Fibroblast of lung (primary cell): Measurements from ENCODE around the gene MRPL49.

Source experiments
- CTCF ChIP-seq, 2 donors: IDR thresholded peaks in 1 of 2; conservative IDR thresholded peaks in 1 of 2; 1 replicate in 1 of 2; 2 replicates in 1 of 2; pipeline ENCODE4 v1.5.1; 2011 to 2012; ENCODE audit warnings: low read length in 2 of 2, control low read depth in 1 of 2, inconsistent platforms in 1 of 2, low read depth in 1 of 2, mild to moderate bottlenecking in 1 of 2
- EZH2 ChIP-seq: IDR thresholded peaks from 2 replicates; pipeline ENCODE4 v1.5.1; 2012; ENCODE audit warnings: low read length, control low read depth, mild to moderate bottlenecking; ENCODE audit errors: missing control alignments

DNA sequence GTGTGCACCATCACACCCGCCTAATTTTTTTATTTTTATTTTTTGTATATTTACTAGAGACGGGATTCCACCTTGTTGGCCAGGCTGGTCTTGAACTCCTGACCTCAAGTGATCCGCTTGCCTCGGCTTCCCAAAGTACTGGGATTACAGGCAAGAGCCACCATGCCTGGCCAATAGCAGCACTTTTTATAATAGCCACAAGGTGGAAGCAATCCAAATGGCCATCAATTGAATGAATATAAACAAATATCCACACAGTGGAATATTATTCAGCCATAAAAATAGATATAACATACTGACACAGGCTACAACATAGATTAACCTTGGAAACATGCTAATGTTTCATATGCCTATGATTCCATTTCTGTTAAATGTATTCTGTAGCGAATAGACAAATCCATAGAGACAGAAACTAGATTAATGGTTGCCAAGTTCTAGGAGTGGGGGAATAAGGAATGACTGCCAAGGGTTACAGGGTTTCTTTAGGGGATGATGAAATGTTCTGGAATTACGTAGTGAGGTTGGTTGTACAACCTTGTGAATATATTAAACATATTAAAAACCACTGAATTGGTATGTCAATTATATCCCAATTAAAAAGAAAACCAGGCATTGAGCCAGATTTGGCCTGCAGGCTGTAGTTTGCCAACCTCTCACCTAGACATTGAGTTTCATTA lies 21.3 kb upstream of the MRPL49 start:
- TF ChIP-seq CTCF (conservative IDR thresholded peaks at IDR 0.05 in 1 of 2, IDR thresholded peaks at IDR 0.05 in 1 of 2; ENCODE audit: low read depth in 1 of 2, low read length in 2 of 2) (no peak), EZH2 (no peak)
